SU-DHL-6 (cell line): ENCODE measurements around the gene ZNF740.

Experiments
- H2AFZ ChIP-seq: fragments of 200-600 bp; sonication (generic); 2 replicates; pipeline ENCODE4 v1.6.1; 2014; ENCODE audit warnings: low read depth, mild to moderate bottlenecking, moderate library complexity, mixed read lengths, antibody characterized with exemption, low read length; ENCODE audit not compliant: severe bottlenecking
- H3F3A ChIP-seq: fragments of 200-600 bp; shearing (Covaris generic); 2 replicates; pipeline ENCODE4 v1.6.0; 2016; ENCODE audit warnings: antibody characterized with exemption, mild to moderate bottlenecking; ENCODE audit not compliant: insufficient read depth
- H3K27ac ChIP-seq: fragments of 200-600 bp; sonication (generic); 2 replicates; pipeline ENCODE4 v1.5.1; 2016; ENCODE audit warnings: low read depth, mild to moderate bottlenecking, low read length, moderate library complexity, mixed read lengths
- H3K27me3 ChIP-seq: fragments of 200-600 bp; sonication (generic), shearing (Covaris generic); 2 replicates; pipeline ENCODE4 v1.6.0; 2014; ENCODE audit warnings: mild to moderate bottlenecking, low read length
- H3K36me3 ChIP-seq: fragments of 200-600 bp; sonication (generic); 2 replicates; pipeline ENCODE4 v1.6.1; 2014; ENCODE audit warnings: mild to moderate bottlenecking, low read length, mixed read lengths
- H3K4me2 ChIP-seq: fragments of 300-600, 200-600 bp; shearing (Covaris generic), sonication (generic); 2 replicates; pipeline ENCODE4 v1.6.0; 2014; ENCODE audit warnings: low read length, low read depth, mild to moderate bottlenecking; ENCODE audit not compliant: poor library complexity, severe bottlenecking
- H3K4me3 ChIP-seq: fragments of 200-600 bp; sonication (generic); 2 replicates; pipeline ENCODE4 v1.5.1; 2014; ENCODE audit warnings: antibody characterized with exemption, low read length, mild to moderate bottlenecking, mixed read lengths; ENCODE audit not compliant: insufficient read depth, poor library complexity, severe bottlenecking
- H3K79me2 ChIP-seq: fragments of 200-600 bp; sonication (generic); 2 replicates; pipeline ENCODE4 v1.6.1; 2014; ENCODE audit warnings: mild to moderate bottlenecking, low read length, moderate library complexity; ENCODE audit not compliant: insufficient read depth
- H3K9ac ChIP-seq: fragments of 200-600 bp; sonication (generic); 2 replicates; pipeline ENCODE4 v1.7.0; 2014; ENCODE audit warnings: mild to moderate bottlenecking, low read length
- H3K9me2 ChIP-seq: fragments of 200-600 bp; sonication (generic); replicated peaks from 2 replicates; pipeline ENCODE4 v1.6.1; 2014; ENCODE audit warnings: low read length; ENCODE audit not compliant: insufficient read depth
- H3K9me3 ChIP-seq: fragments of 200-600 bp; sonication (generic); 2 replicates; pipeline ENCODE4 v1.6.1; 2014; ENCODE audit warnings: low read length, mixed read lengths; ENCODE audit not compliant: insufficient read depth
- H4K20me1 ChIP-seq: fragments of 200-600 bp; sonication (generic); 2 replicates; pipeline ENCODE4 v1.6.1; 2014; ENCODE audit warnings: low read depth, mild to moderate bottlenecking, antibody characterized with exemption, low read length, moderate library complexity, mixed read lengths
- CTCF ChIP-seq: fragments of 200-600 bp; sonication (generic); IDR thresholded peaks from one replicate; pipeline ENCODE4 v1.5.1; 2017; ENCODE audit warnings: antibody characterized with exemption, mild to moderate bottlenecking, low read length, moderate library complexity; ENCODE audit not compliant: insufficient read depth, poor library complexity, severe bottlenecking
- EZH2phosphoT487 ChIP-seq: fragments of 200-600 bp; sonication (generic), shearing (Covaris generic); conservative IDR thresholded peaks from 2 replicates; pipeline ENCODE4 v1.6.1; 2018; ENCODE audit warnings: mild to moderate bottlenecking, antibody characterized with exemption, low read length, moderate library complexity, mixed read lengths

The ZNF740 gene

DNA sequence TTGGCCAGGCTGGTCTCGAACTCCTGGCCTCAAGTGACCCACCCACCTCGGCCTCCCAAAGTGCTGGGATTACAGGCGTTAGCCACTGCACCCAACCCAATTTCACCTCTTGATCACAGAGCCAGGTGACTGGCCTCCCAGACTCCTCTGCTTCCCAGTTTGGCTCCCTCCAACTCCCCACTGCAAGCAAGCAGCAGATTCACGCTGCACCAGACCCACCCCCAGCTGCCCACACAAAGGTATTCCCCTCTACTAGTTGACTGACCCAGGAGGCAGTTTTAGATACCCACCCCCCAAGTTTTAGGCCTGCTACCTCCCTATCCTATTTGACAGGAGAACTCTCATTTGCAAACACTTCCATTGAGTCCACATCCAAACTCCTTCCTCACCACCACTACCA, 46.3 kb downstream of the ZNF740 start:
- Histone ChIP-seq H3K9me3 (no peaks in the 10 kb centered on the region), H3K79me2 (no peaks in the 10 kb centered on the region), H3K9ac (no peak overlapping the region), H3K9me2 (no peaks in the 10 kb centered on the region), H3K4me2 (no peak overlapping the region), H3K27me3 (no peaks in the 10 kb centered on the region; the same call in 1 of the 2 replicates), H3F3A (0 out of 2 replicates have a peak, but pooled peaks cover 3% of the 10 kb centered on the region), H3K36me3 (no peaks in the 10 kb centered on the region), H3K4me3 (no peak overlapping the region), H2AFZ (no peak overlapping the region), H3K27ac (no peak overlapping the region), H4K20me1 (no peaks in the 10 kb centered on the region)
- TF ChIP-seq CTCF, result no peak
- TF ChIP-seq EZH2phosphoT487, result no peak

DNA sequence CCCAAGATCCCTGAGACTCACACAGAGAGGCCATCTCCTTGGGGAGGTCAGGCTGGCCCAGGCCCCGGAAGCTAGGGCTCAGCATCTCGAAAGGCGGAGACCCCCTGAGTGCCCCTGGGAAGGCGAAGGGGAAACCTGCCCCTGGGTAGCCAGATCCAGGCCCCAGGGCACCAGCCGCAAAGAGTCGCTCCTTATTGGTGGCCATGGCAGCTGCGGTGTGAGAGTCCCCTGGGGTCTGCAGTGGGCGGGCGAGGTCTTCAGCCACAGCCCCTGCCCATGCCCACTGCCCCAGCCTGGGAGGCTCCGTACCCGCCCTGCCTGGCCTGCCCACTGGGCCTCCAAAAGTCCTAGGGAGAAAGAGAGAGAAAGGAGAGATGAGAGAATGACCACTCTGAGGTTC, 46.8 kb downstream of the ZNF740 start:
- TF ChIP-seq CTCF (no peak), EZH2phosphoT487 (no peak)
- Histone ChIP-seq H3K27ac (no peak overlapping the region), H2AFZ (no peak overlapping the region)

DNA sequence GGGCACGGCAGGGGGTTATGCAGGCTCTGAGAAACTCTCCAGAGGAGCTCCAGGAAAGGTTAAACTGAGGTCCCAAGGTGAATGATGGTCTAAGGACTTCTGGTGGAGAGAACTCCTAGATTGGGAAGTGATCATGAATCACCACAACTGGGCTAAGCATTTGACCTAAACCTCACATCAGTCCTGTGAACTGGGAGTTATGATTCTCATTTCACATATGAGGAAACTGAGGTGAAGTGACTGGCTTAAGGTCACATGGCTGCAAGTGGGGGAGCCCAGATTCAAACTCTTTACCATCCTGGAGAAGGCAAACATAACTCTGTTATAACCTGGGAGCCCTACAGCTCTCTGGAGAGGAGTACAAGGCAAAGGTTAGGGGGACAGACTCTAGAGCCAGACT, 47.3 kb downstream of the ZNF740 start:
- no peaks in the 10 kb centered on the region; the same call in 1 of the 2 replicates for H3K27me3 ChIP-seq
- H3K79me2 ChIP-seq, result no peaks in the 10 kb centered on the region
- H3K4me2 ChIP-seq, result no peak overlapping the region
- H3K36me3 ChIP-seq, result no peaks in the 10 kb centered on the region
- no peaks in the 10 kb centered on the region for H3K9me2 ChIP-seq
- no peak overlapping the region for H3K27ac ChIP-seq
- no peaks in the 10 kb centered on the region for H4K20me1 ChIP-seq
- no peaks in the 10 kb centered on the region for H3K9me3 ChIP-seq
- no peak overlapping the region for H3K9ac ChIP-seq
- no peak overlapping the region for H2AFZ ChIP-seq
- no peaks in the 10 kb centered on the region for H3F3A ChIP-seq
- TF ChIP-seq EZH2phosphoT487 (no peak), CTCF (no peak)
- no peak overlapping the region for H3K4me3 ChIP-seq

More for the DNA sequence above, 46.8 kb downstream of the ZNF740 start:
- no peaks in the 10 kb centered on the region; the same call in 1 of the 2 replicates for H3K27me3 ChIP-seq
- no peaks in the 10 kb centered on the region for H4K20me1 ChIP-seq
- H3K9me3 ChIP-seq, result no peaks in the 10 kb centered on the region
- H3K4me3 ChIP-seq, result no peak overlapping the region
- no peaks in the 10 kb centered on the region for H3F3A ChIP-seq
- no peaks in the 10 kb centered on the region for H3K79me2 ChIP-seq
- H3K9ac ChIP-seq, result no peak overlapping the region
- no peak overlapping the region for H3K4me2 ChIP-seq
- H3K36me3 ChIP-seq, result no peaks in the 10 kb centered on the region
- no peaks in the 10 kb centered on the region for H3K9me2 ChIP-seq
